HepG2 (cell line): ENCODE data around the gene HS6ST2.

ENCODE experiments used
- MED1 ChIP-seq: sonication (generic); formaldehyde crosslinking; IDR thresholded peaks from 2 replicates; pipeline ENCODE4 v1.4.0; 2020; ENCODE audit warnings: missing genetic modification reagents
- NCOA2 ChIP-seq: sonication (generic); formaldehyde crosslinking; IDR thresholded peaks from 2 replicates; pipeline ENCODE4 v1.8.0; 2022; ENCODE audit warnings: inconsistent platforms
- NFE2L1 ChIP-seq: sonication (generic); formaldehyde crosslinking; IDR thresholded peaks from 2 replicates; pipeline ENCODE4 v1.4.0; 2020; ENCODE audit warnings: missing genetic modification reagents, mild to moderate bottlenecking, borderline replicate concordance
- NFYB ChIP-seq: sonication (generic); formaldehyde crosslinking; IDR thresholded peaks from 2 replicates; pipeline ENCODE4 v1.4.0; 2020; ENCODE audit warnings: missing genetic modification reagents
- NR3C1 ChIP-seq: sonication (generic); formaldehyde crosslinking; IDR thresholded peaks from 2 replicates; pipeline ENCODE4 v1.4.0; 2020; ENCODE audit warnings: missing genetic modification reagents
- PITX1 ChIP-seq: sonication (generic); formaldehyde crosslinking; IDR thresholded peaks from 2 replicates; pipeline ENCODE4 v1.5.1; 2020; ENCODE audit warnings: mild to moderate bottlenecking, missing genetic modification reagents
- POLR2A ChIP-seq, 2 experiments: IDR thresholded peaks; 2 replicates each; pipeline ENCODE4 v1.6.1; 2011; ENCODE audit warnings: low read depth in 2 of 2, low read length in 2 of 2, mild to moderate bottlenecking in 1 of 2, moderate library complexity in 1 of 2; ENCODE audit not compliant: insufficient read depth in 1 of 2
- RFX5 ChIP-seq: IDR thresholded peaks from 2 replicates; pipeline ENCODE4 v1.6.1; 2011; ENCODE audit warnings: low read depth, low read length, improper control_type of control experiment
- TCF12 ChIP-seq, 2 experiments: fragments of 450-650 bp in 1 of 2; sonication (generic) in 1 of 2; formaldehyde crosslinking in 1 of 2; IDR thresholded peaks; 2 replicates each; pipeline versions ENCODE4 v1.6.1 to v1.8.0; 2017 to 2022; ENCODE audit warnings: antibody characterized with exemption in 1 of 2, mild to moderate bottlenecking in 1 of 2, missing genetic modification reagents in 1 of 2, moderate library complexity in 1 of 2
- ZNF12 ChIP-seq: sonication (generic); formaldehyde crosslinking; IDR thresholded peaks from 2 replicates; pipeline ENCODE4 v1.5.0; 2020; ENCODE audit warnings: missing genetic modification reagents
- ZNF317 ChIP-seq: sonication (generic); formaldehyde crosslinking; IDR thresholded peaks from 2 replicates; pipeline ENCODE4 v1.5.0; 2020; ENCODE audit warnings: mild to moderate bottlenecking, missing genetic modification reagents
- ZNF550 ChIP-seq: sonication (generic); formaldehyde crosslinking; IDR thresholded peaks from 2 replicates; pipeline ENCODE4 v1.4.0; 2020; ENCODE audit warnings: mild to moderate bottlenecking, missing genetic modification reagents, borderline replicate concordance
- ZSCAN12 ChIP-seq: sonication (generic); formaldehyde crosslinking; IDR thresholded peaks from 2 replicates; pipeline ENCODE4 v1.9.0; 2021; ENCODE audit warnings: mild to moderate bottlenecking, missing genetic modification reagents
- TF ChIP-seq, protein P1 (sequence below): sonication (generic); formaldehyde crosslinking; IDR thresholded peaks from 2 replicates; pipeline ENCODE4 v1.5.0; 2020; ENCODE audit warnings: mild to moderate bottlenecking, missing genetic modification reagents, moderate library complexity

DNA sequence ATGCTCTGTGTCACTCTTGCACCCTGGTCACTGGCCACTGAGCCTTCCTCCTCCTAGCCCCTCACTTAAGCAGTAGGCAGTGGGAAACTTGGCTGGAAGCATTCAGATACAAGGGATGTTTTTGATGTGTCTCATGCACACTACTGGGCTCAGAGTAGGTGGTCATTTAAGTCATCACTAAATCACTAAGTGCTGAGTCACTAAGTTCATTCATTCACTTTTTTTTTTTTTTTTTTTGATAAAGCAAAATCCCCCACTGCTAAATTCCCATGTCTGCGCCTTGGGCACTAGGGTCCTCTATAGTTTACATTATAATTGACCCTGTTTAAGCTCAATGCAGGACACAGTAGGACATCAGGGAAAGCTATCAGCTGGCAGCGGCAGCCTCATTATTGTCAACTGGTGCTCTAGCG lies 287.2 kb downstream of the HS6ST2 start:
- TF ChIP-seq ZNF550 (CRISPR knock-in tag) (no peak), TCF12 (IDR thresholded peaks at IDR 0.05) (no peak), TCF12 (CRISPR knock-in tag; IDR thresholded peaks at IDR 0.05) (no peak), NR3C1 (CRISPR knock-in tag) (no peak), RFX5 (no peak), NFYB (CRISPR knock-in tag) (no peak), NFE2L1 (CRISPR knock-in tag) (no peak), MED1 (CRISPR knock-in tag) (no peak), ZNF12 (CRISPR knock-in tag) (no peak), NCOA2 (CRISPR knock-in tag) (no peak), POLR2A (IDR thresholded peaks at IDR 0.05; ENCODE audit: insufficient read depth in 1 of 2, low read depth in 2 of 2, low read length in 2 of 2) (no peak), PITX1 (CRISPR knock-in tag) (no peak), ZSCAN12 (CRISPR knock-in tag) (no peak), ZNF317 (CRISPR knock-in tag) (no peak)
- TF ChIP-seq, protein P1, sequence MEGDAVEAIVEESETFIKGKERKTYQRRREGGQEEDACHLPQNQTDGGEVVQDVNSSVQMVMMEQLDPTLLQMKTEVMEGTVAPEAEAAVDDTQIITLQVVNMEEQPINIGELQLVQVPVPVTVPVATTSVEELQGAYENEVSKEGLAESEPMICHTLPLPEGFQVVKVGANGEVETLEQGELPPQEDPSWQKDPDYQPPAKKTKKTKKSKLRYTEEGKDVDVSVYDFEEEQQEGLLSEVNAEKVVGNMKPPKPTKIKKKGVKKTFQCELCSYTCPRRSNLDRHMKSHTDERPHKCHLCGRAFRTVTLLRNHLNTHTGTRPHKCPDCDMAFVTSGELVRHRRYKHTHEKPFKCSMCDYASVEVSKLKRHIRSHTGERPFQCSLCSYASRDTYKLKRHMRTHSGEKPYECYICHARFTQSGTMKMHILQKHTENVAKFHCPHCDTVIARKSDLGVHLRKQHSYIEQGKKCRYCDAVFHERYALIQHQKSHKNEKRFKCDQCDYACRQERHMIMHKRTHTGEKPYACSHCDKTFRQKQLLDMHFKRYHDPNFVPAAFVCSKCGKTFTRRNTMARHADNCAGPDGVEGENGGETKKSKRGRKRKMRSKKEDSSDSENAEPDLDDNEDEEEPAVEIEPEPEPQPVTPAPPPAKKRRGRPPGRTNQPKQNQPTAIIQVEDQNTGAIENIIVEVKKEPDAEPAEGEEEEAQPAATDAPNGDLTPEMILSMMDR (CRISPR knock-in tag) = no peak
